Gastroesophageal sphincter (tissue), 3 donors: ENCODE measurements around the gene USP40.

Experiments
- POLR2A ChIP-seq, 2 donors: fragments of 450-650 bp; IDR thresholded peaks; one replicate each; pipeline ENCODE4 v1.6.1; 2017; ENCODE audit warnings: antibody characterized with exemption in 2 of 2, mild to moderate bottlenecking in 2 of 2, moderate library complexity in 1 of 2
- TF ChIP-seq, protein P1 (sequence below), 4 experiments: fragments of 200-600 bp in 2 of 4; fragments of 450-650 bp in 2 of 4; sonication (generic) in 1 of 4; IDR thresholded peaks; one replicate each; pipeline ENCODE4 v1.5.1; 2017 to 2019; ENCODE audit warnings: antibody characterized with exemption in 4 of 4, mild to moderate bottlenecking in 2 of 4, moderate library complexity in 2 of 4

DNA sequence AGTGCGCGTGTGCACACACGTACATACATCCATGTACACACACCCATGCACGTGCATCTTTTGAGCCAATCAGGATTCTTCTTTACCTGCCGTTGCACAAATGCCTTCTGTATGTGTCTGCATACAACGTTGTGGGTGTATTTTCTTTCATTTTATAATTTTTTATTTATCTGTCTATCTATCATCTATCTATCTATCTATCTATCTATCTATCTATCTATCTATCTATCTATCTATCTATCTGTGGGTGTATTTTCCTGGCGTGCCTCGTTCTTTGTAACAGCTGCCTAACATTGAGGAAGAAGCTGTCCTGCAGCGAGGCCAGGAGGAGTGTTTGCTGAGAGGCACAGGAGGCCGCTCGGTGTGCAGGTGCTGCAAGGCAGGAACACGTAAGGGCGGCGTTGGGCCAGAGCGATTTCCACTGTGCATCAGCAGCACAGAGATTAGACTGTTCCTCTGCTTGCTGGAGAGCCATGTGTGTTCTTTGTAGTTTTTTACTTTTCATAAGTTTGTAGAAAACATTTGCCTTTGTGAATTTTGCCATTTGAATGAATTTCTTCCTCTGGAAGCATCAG lies 127.9 kb downstream of the USP40 start:
- TF ChIP-seq, protein P1, sequence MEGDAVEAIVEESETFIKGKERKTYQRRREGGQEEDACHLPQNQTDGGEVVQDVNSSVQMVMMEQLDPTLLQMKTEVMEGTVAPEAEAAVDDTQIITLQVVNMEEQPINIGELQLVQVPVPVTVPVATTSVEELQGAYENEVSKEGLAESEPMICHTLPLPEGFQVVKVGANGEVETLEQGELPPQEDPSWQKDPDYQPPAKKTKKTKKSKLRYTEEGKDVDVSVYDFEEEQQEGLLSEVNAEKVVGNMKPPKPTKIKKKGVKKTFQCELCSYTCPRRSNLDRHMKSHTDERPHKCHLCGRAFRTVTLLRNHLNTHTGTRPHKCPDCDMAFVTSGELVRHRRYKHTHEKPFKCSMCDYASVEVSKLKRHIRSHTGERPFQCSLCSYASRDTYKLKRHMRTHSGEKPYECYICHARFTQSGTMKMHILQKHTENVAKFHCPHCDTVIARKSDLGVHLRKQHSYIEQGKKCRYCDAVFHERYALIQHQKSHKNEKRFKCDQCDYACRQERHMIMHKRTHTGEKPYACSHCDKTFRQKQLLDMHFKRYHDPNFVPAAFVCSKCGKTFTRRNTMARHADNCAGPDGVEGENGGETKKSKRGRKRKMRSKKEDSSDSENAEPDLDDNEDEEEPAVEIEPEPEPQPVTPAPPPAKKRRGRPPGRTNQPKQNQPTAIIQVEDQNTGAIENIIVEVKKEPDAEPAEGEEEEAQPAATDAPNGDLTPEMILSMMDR (IDR thresholded peaks at IDR 0.05) = no peak
- TF ChIP-seq POLR2A (IDR thresholded peaks at IDR 0.05) = no peak
